OCI-LY1 (cell line): ENCODE measurements around the gene GNG2.
"Not testable (repeated sequence)": the region's sequence is repeated elsewhere in the genome, so short reads cannot be mapped to it uniquely, and the experiment has no call there.

ENCODE experiments used
- H2AFZ ChIP-seq: fragments of 200-600 bp; sonication (generic), shearing (Covaris generic); 2 replicates; pipeline ENCODE4 v1.6.0; 2014; ENCODE audit warnings: antibody characterized with exemption, mild to moderate bottlenecking, low read length
- H3F3A ChIP-seq: fragments of 200-600 bp; sonication (generic), shearing (Covaris generic); 2 replicates; pipeline ENCODE4 v1.6.0; 2014; ENCODE audit warnings: mild to moderate bottlenecking, antibody characterized with exemption, low read length, moderate library complexity; ENCODE audit not compliant: insufficient read depth
- H3K27ac ChIP-seq: fragments of 200-600 bp; sonication (generic); 2 replicates; pipeline ENCODE4 v1.5.1; 2014; ENCODE audit warnings: low read length, mixed run types, mild to moderate bottlenecking, low read depth; ENCODE audit not compliant: poor library complexity, severe bottlenecking
- H3K27me3 ChIP-seq: fragments of 200-600 bp; sonication (generic); 2 replicates; pipeline ENCODE4 v1.6.0; 2014; ENCODE audit warnings: antibody characterized with exemption, mild to moderate bottlenecking, low read length, moderate library complexity; ENCODE audit not compliant: insufficient read depth
- H3K36me3 ChIP-seq: fragments of 200-600 bp; sonication (generic); 2 replicates; pipeline ENCODE4 v1.6.1; 2014; ENCODE audit warnings: mild to moderate bottlenecking, antibody characterized with exemption, low read length, moderate library complexity, mixed read lengths; ENCODE audit not compliant: insufficient read depth
- H3K4me1 ChIP-seq: fragments of 200-600 bp; sonication (generic); 2 replicates; pipeline ENCODE4 v1.5.1; 2014; ENCODE audit warnings: mild to moderate bottlenecking, low read length, moderate library complexity; ENCODE audit not compliant: insufficient read depth, severe bottlenecking
- H3K4me2 ChIP-seq: fragments of 200-600 bp; sonication (generic), shearing (Covaris generic); 2 replicates; pipeline ENCODE4 v1.6.1; 2014; ENCODE audit warnings: low read length
- H3K4me3 ChIP-seq: fragments of 200-600 bp; sonication (generic); 2 replicates; pipeline ENCODE4 v1.5.1; 2014; ENCODE audit warnings: low read length, low read depth, mild to moderate bottlenecking, mixed read lengths; ENCODE audit not compliant: poor library complexity, severe bottlenecking
- H3K79me2 ChIP-seq: fragments of 200-600 bp; shearing (Covaris generic); 2 replicates; pipeline ENCODE4 v1.6.1; 2016; ENCODE audit warnings: mixed run types, low read length, mixed read lengths; ENCODE audit not compliant: insufficient read depth
- H3K9ac ChIP-seq: fragments of 200-600 bp; sonication (generic), shearing (Covaris generic); 2 replicates; pipeline ENCODE4 v1.6.1; 2014; ENCODE audit warnings: mild to moderate bottlenecking, low read length, mixed read lengths
- H3K9me2 ChIP-seq: fragments of 200-600 bp; sonication (generic), shearing (Covaris generic); 2 replicates; pipeline ENCODE4 v1.6.1; 2014; ENCODE audit warnings: low read depth, mild to moderate bottlenecking, low read length, mixed read lengths
- H3K9me3 ChIP-seq: fragments of 200-600 bp; shearing (Covaris generic); 2 replicates; pipeline ENCODE4 v1.6.1; 2014; ENCODE audit warnings: low read length, mixed read lengths
- H4K20me1 ChIP-seq: fragments of 200-600 bp; sonication (generic), shearing (Covaris generic); 2 replicates; pipeline ENCODE4 v1.6.0; 2016; ENCODE audit warnings: mild to moderate bottlenecking, low read length; ENCODE audit not compliant: insufficient read depth
- CTCF ChIP-seq: fragments of 200-600 bp; sonication (generic), shearing (Covaris generic); IDR thresholded peaks from 2 replicates; pipeline ENCODE4 v1.5.1; 2017; ENCODE audit warnings: mild to moderate bottlenecking, antibody characterized with exemption, low read length, moderate library complexity, mixed read lengths
- EZH2 ChIP-seq: fragments of 200-600 bp; sonication (generic), shearing (Covaris generic); IDR thresholded peaks from 2 replicates; pipeline ENCODE4 v1.8.0; 2017; ENCODE audit warnings: borderline replicate concordance, mixed run types, mild to moderate bottlenecking, antibody characterized with exemption, low read length, moderate library complexity, mixed read lengths

Gene GNG2

GRCh38 chr14:51895375-51895774 is 35.0 kb downstream of the GNG2 start:
- no peaks in the 10 kb centered on the region for H3K36me3 ChIP-seq
- no peaks in the 10 kb centered on the region for H4K20me1 ChIP-seq
- H3K4me2 ChIP-seq: no peak overlapping the region
- H3K4me1 ChIP-seq: no peaks in the 10 kb centered on the region
- no peaks in the 10 kb centered on the region for H3K9me2 ChIP-seq
- no peak overlapping the region for H3K27ac ChIP-seq
- H3K9me3 ChIP-seq: no peaks in the 10 kb centered on the region
- no peak for TF ChIP-seq CTCF
- no peak for TF ChIP-seq EZH2
- no peak overlapping the region for H2AFZ ChIP-seq
- no peak overlapping the region for H3K4me3 ChIP-seq
- no peaks in the 10 kb centered on the region for H3K79me2 ChIP-seq
- no peaks in the 10 kb centered on the region for H3F3A ChIP-seq
- no peaks in the 10 kb centered on the region for H3K27me3 ChIP-seq
- H3K9ac ChIP-seq: no peak overlapping the region

GRCh38 chr14:51897791-51898355 is 37.5 kb downstream of the GNG2 start:
- no peak overlapping the region for H3K4me2 ChIP-seq
- H4K20me1 ChIP-seq: no peaks in the 10 kb centered on the region
- no peak overlapping the region for H3K9ac ChIP-seq
- H3K36me3 ChIP-seq: no peaks in the 10 kb centered on the region
- H3K27ac ChIP-seq: no peak overlapping the region
- no peaks in the 10 kb centered on the region for H3F3A ChIP-seq
- H3K27me3 ChIP-seq: no peaks in the 10 kb centered on the region
- no peaks in the 10 kb centered on the region for H3K79me2 ChIP-seq
- no peak overlapping the region for H3K4me3 ChIP-seq
- no peak for TF ChIP-seq CTCF
- no peak for TF ChIP-seq EZH2
- H3K9me3 ChIP-seq: no peaks in the 10 kb centered on the region
- no peak overlapping the region for H2AFZ ChIP-seq
- H3K9me2 ChIP-seq: no peaks in the 10 kb centered on the region
- no peaks in the 10 kb centered on the region for H3K4me1 ChIP-seq

- no peak overlapping the region for H3K4me3 ChIP-seq
- H3K79me2 ChIP-seq: no peaks in the 10 kb centered on the region
- H3K27ac ChIP-seq: no peak overlapping the region
- no peaks in the 10 kb centered on the region for H3F3A ChIP-seq
- H3K9me2 ChIP-seq: no peaks in the 10 kb centered on the region
- H4K20me1 ChIP-seq: no peaks in the 10 kb centered on the region
- no peaks in the 10 kb centered on the region for H3K36me3 ChIP-seq
- H2AFZ ChIP-seq: no peak overlapping the region
- no peaks in the 10 kb centered on the region for H3K27me3 ChIP-seq
- TF ChIP-seq EZH2 (no peak), CTCF (no peak)
- H3K9ac ChIP-seq: no peak overlapping the region
- H3K4me2 ChIP-seq: no peak overlapping the region
- no peaks in the 10 kb centered on the region for H3K4me1 ChIP-seq
- H3K9me3 ChIP-seq: no peaks in the 10 kb centered on the region
These were observed 41.1 kb downstream of the GNG2 start for GRCh38 chr14:51901475-51902024.

- not testable (repeated sequence) for H3K4me2 ChIP-seq, H3K27ac ChIP-seq, H3K4me3 ChIP-seq, H2AFZ ChIP-seq, H3F3A ChIP-seq, H3K9me3 ChIP-seq, H3K9ac ChIP-seq, H4K20me1 ChIP-seq, H3K27me3 ChIP-seq, H3K36me3 ChIP-seq, H3K9me2 ChIP-seq, H3K4me1 ChIP-seq, H3K79me2 ChIP-seq
These were observed 45.3 kb downstream of the GNG2 start for GRCh38 chr14:51905656-51906121.
